Hematopoietic multipotent progenitor cell treated with erythropoietin and hydrocortisone succinate and interleukin-3 and kit ligand, for 8 days (in vitro differentiated cells): ENCODE data around the gene ALX4.

Experiments used
- DNase-seq: peaks from one replicate; pipeline ENCODE4 v3.0.0-alpha.2; 2015

Gene ALX4

DNA sequence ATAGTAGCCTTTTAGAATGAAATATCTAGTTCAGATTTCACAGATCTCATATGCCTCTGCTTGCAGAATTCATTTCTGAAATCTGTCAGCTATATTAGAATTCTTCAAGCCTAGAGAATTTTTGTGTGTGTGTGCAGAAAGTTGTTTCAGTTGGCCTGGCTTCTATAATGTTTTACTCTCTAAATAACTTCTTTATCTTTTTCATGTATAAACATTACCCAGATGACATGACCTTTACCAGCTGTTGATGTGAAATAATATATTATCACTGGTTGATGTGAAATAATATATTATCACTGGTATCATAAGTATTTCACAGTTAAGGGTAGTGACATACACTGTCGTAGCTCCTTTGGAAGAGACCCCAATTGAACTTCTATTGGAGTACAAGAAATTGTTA, 72.8 kb downstream of the ALX4 start:
- no peak for DNase-seq

DNA sequence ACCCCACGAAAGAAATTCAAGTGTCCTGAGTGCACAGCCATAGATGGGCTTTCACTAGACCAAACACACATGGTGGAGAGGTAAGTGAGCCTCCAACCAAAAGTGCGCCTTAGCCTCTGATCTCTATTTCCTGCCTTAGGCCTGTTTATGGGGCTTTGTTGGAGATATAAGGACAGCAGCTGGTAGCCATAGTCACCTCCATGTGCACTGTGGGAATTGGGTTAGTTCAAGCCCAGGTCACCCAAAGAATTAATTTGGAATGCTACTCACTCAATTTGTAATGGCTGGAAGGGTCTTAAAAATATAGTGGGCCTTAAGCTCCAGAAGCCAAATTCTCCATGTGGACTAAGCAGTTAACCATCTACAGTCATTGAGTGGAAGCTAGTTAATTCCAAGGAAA, 73.6 kb downstream of the ALX4 start:
- no peak for DNase-seq

DNA sequence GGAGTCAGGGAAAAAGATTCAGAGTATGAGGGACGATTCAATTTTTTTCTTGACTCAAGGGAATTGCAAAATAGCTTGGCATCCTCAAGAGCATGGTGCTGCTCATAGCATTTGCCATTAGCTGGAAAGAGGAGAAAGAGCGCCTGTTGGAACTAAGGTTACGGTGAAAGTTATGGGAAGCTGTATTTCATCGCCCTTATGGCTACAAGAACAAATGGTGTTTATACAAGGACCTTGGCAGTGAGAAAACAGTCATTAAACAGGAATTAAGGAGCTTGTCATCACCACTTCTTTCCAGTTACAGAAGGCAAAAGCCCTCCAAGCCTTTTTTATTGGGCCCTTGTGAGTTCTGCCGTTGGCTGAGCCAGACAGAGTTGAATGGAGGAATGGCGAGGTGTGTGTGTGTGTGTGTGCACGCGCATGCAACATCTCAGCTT, 74.2 kb downstream of the ALX4 start:
- no peak for DNase-seq

DNA sequence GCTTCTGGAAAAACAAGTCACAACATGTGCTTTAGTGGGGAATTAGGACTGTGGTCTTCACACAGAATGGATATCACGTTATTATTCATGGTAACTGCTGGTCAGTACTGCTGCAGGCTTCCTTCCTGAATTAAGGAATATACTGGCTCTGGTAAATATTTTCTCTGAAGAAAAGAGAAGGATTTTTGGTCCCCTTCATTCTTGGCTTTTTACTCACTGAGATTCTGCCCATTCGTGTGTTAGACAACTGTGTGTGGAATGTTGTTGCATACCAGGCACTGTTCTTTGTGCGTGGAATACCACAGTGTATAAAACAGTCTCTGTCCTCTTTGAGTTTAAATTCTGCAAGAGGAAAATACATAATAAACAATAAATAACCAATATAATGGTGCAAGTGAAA, 80.3 kb downstream of the ALX4 start:
- DNase-seq, result no peak

DNA sequence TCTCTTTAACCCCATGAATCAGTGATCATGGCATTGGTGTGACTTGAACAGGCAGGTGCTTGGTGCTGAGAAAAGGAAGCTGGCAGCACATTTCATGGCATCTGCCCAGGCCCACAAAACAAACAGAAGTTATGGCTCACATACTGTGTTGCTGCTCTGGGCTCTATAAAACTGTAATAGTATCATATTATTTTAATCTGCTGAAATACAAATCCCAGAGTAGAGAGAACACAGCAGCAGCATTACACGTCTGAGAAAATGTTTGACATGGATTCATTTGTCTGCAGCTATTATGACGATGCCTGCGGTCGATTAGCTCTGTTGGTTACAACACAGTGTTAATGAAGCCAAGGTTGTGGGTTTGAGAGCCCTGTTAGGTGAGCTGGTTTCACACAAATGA, 80.8 kb downstream of the ALX4 start:
- no peak for DNase-seq

DNA sequence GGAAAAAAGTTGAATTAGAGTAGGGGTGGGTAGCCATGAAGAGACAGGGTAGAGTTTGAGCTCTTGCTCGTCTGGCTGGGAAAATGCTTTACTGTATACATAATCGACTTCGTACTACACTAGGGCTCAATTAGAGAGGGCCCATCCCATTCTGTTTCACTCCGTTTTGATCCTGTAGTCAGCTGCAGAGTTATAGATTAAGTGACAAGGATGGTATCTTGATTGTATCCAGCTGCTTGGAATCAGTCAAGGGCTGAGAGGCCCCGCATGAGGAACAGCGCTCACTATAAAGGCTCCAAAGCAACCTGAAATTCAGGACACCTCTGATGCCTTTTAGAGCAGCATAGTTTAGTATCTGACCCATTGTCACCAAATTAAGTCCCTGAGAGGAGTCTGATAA, 81.6 kb downstream of the ALX4 start:
- no peak for DNase-seq

DNA sequence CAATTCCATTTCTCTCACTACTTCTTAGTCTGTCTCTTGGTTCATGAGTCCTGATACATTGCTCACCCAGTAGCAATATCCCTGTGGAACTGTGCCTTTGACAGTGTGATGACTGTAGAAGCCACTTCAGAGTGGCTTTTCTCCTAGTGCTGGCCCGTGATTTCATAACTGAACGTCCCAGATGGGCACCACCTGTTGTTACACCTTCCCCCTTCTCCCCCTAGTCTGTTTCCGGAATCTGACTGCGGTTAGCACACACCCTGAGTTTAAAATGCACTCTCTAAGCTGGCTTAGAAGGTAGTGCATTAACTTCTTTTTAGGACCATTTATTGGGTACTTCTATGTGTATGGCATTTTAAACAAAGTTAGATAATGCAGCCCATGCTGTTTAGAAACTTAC, 83.0 kb downstream of the ALX4 start:
- no peak for DNase-seq

DNA sequence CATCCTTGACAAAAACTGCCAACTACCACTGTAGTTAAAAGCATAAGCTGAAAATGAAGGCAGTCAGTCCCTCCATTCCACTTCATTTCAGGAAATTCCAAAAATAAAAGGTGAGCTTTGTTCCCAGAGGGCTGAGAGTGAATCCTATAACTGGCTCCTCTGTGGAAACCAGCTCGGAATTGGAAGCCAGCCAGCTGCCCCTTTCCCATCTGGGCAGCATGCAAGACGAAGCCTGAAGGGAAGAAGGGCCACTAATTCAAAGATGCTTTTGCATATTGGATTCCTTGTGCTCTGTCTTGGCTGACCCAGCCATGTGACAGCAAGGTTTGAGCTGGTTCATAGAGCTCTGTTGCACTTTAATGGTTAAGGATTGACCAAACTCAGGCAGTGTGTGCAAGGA, 83.4 kb downstream of the ALX4 start:
- DNase-seq, result no peak

DNA sequence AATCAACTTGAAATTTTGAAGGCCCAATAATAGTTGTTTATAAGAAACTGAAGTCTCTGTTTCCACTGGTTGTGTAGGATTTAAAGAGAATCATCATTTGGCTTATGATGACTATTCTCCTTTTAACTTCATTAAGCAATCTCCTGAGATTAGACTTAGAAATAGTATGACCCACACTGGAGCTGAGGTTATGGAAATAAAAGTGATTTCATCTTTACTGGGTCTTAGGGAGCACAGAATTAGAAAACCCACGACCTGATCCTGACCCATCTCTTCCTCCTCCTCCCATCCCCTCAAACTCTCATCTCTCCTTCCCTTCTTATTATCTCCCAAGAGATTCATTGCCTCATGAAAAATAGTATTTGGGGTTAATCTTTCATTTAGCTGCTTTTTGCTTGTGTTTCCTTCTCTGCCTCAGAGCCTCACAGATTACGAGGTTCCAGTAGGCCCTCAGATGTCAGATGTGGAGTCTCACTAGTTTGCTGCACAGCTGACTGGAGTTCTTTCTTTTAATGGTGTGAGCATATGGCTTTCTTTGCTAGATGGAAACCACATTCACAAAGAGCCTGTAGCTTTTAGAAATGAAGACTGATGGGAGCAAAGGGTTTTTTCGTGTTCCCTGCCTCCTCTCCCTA, 85.0 kb downstream of the ALX4 start:
- DNase-seq, result no peak

DNA sequence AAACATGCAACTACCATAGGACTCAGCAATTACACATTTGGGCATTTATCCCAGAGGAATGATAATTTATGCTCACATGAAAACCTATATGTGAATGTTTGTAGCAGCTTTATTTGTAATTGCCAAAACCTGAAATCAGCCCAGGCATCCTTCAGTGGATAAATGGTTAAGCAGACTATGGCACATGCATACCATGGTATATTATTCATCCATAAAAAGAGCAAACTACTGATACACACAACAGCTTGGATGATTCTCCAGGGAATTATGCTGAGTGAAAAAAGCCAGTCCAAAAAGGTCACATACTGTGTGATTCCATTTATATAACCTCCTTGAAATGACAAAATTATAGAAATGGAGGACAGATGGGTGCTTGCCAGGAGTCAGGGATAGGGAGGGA, 86.7 kb downstream of the ALX4 start:
- DNase-seq, result no peak

DNA sequence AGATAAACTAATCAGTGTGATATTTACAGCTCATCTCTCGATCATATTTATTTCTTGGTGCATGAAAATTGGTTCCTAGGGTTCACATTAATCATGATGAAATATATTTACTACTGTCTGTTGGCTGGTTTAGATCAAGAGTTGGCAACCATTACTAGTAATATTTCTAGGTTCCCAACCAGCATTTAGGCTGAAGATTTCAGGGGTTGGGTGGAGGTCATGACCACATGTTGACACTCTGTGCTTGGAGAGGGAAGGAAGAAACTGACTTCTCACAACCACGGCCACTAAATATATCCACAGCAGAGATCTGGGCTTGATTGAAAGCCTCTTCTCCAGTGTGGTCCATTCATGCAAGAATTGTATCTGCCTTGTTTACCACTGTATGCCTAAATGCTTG, 87.9 kb downstream of the ALX4 start:
- DNase-seq, result no peak

DNA sequence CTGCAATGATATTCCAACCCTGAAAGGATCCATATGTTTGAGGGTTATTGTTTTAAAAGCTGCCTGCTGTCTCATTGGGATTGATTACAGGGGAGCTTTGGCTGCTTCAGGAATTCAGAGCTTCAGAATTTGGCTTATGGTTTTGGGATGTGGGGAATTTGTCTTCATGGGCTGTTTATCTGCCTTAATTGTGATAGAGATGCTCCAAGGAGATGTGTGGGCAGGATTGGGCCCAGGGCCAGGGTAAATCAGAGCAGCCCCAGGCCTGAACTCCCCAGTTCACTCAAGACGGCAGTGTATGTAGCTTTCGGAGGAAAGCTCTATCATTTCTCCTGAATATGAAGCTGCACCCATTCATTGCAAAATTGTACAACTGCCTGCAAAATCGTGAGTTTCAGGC, 88.5 kb downstream of the ALX4 start:
- no peak for DNase-seq

DNA sequence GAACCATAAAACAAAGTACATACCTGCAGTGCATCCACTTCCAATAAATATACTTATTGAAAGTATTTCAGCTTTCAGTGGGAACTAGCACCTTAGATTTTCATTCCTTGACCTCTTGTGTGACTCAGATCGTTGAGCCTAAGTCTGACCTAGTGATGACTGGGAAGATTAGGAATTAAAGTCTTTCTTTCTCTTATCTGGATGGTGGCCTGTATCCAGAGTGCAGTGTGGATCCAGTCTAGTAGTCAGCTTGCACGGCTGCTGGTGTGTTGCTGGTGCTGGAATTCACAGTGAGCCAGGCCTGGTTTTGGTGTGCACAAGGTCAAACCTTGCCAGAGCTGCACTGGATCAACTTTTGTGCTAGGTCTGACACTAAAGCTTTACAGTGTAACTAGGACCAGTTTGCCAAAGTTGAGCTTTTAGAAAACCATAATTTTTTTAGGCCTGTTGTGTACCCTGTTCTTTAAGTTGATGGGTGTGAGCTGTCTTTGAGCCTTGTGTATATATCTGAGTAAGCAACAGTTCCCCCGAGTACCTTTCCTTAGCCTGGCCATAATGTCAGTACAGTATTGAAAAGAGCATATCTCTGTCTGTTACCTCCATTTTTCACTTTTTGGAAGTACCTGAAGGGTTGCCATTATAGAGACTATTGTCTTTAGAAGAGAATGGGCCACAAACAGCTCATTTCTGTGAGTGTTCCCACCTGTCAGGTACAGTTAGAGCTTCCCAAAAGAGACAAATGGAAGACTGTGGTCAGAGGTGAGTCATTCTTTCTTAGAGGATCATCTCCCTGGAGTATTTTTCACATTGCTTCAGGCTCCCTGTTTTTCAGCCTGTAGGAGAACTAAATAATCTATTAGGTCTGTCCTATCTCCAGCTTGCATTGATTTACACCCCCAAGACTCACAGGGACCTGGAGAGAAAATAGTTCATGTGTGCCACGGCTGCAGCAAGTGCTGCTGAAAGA, 89.8 kb downstream of the ALX4 start:
- DNase-seq, result no peak

DNA sequence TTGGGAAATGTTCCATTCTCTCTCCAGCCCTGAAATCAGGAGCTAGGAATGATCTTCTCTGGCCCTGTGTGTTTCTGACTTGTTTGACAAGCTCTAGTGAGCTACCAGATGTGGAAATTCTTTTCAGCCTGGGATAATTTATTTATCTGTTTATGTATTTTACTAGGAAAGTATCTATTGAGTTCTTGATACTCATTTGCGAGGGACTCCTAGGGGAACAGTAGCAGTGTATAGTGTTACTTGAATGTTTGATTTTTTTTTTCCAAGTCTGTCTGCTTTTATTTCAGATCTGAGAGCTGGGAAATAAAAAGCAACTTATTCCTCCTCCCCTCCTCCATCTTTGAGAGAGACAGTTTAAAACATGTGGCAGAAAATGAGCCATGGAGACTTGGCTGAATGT, 92.5 kb downstream of the ALX4 start:
- DNase-seq, result no peak

DNA sequence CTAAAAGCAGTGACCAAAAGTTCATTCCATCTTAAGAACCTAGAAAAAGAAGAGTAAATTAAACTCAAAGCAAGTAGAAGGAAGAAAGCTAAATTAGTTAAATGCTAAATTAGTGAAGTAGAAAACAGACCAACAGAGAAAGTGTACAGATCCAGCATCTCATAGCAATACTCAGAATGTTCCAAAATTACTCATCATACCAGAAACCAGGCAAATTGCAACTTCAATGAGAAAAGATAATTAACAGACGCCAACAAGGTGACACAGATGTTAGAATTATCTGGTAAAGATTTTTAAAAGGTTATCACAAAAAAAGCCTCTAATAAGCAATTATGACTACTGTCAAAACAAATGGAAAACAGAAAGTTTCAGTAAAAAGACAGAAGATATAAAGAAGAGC, 96.8 kb downstream of the ALX4 start:
- no peak for DNase-seq

DNA sequence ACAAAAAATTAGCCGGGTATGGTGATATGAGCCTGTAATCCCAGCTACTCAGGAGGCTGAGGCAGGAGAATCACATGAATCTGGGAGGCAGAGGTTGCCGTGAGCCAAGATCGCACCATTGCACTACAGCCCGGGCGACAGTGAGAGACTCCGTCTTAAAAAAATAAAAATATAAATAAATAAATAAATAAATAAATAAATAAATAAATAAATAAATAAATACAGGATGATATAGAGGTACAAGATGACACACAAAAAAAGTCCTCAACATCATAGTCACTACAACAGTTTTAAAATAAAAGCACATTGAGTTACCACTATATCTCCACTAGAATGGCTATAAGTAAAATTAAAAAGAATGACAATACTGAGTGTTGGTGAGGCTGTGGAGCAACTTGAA, 97.8 kb downstream of the ALX4 start:
- no peak for DNase-seq
